HG02885 (cell line): Measurements from ENCODE around the gene RPLP2.

Experiments used
- ATAC-seq: cut with Tn5 transposase; IDR thresholded peaks from one replicate; pipeline ENCODE4 v1.9.1; 2021; ENCODE audit warnings: mild to moderate bottlenecking; ENCODE audit not compliant: unreplicated experiment, poor library complexity

Gene RPLP2

DNA sequence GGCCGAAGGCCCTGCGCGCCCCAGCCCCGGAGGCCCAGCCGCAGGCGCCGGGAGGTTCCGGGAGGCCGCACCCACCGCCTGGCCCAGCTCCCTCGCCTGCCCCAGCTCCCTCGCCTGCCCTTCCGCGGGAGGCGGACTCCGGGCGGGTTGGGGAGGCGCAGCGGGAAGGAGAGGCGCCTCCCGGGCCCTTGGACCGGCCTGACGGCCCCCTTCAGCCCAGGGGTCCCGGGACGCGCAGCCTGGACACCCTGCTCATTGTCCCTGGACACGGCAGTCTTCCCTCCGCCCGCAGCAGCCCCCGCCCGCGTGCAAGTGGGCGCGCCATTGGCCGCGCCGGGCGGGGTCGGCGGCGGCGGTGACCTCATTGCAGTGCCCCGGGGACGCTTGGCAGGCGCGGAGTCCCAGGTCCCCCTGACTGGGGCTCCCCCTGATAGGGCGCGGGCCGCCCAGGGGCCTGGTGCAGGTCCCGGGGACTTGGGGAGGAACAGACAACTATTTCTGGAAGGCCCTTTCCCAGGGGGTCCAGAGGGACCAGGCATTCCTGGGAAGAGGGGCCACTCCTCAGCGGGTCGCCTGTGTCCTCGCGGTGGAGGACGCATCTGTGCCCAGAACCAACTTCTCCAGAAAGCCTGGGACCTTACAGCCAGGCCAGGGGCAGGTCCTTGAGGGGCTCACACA lies 23.5 kb downstream of the RPLP2 start:
- peak; percentile 37 for ATAC-seq

DNA sequence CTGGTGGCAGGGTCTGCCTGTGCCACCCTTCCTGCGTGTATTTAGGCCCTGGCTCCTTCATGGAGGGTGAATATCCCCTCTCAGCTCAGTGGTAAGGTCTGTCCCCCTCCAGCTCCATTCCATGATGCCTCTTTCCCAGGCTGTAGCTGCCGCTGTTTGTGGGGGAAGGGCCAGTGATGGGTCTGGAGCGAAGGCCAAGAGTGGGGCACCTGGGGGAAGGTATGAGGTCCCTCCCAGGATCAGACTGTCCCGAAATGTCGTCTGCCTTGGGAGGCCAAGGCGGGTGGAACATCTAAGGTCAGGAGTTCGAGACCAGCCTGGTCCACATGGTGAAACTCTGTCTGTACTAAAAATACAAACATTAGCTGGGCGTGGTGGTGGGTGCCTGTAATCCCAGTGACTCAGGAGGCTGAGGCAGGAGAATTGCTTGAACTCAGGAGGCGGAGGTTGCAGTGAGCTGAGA lies 24.1 kb downstream of the RPLP2 start:
- ATAC-seq, result no peak

DNA sequence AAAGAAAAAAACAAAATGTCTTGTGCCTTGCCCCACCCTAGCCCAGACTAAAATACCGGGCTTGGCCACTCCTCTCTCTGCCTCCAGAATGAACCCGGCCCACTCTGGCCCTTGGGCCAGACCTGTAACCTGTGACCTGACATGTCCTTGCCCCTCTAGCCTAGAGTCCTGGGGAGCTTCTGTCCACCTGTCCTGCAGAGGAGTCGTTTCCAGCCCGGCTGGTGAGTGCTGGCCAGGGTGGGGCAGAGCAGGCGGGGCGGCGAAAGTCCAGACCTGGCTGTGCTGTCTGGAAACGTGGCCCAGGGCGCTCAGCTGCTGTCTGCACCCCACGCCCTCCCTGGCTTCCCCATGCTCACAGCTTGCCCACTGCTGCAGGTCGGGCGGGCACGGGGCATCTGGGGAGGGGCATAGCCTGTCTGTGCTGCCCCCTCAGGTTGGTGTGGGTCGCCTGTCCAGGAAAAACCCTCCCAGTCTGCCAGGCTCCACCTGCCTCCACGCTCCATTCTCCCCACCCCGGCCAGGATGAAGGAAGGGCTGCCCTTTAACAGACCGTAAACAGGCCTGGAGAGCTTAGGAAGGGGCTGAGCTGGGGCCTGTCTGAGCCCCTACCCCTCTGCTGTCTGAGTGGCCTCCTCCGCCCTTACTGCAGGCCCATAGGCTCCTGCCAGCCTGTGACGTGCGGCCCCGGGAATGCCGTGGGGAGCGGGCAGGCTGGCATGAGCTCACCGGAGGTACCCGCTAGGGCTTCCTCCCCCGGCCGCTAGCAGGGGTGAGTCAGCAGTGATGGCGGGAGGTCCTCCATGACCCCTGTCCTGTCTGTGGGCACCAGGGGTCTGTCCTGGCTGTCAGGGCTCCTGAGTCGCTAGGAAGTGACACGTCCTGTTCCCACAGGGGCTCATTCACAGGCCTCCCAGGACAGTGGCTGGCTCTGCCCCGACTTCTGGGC lies 24.9 kb downstream of the RPLP2 start:
- no peak for ATAC-seq

DNA sequence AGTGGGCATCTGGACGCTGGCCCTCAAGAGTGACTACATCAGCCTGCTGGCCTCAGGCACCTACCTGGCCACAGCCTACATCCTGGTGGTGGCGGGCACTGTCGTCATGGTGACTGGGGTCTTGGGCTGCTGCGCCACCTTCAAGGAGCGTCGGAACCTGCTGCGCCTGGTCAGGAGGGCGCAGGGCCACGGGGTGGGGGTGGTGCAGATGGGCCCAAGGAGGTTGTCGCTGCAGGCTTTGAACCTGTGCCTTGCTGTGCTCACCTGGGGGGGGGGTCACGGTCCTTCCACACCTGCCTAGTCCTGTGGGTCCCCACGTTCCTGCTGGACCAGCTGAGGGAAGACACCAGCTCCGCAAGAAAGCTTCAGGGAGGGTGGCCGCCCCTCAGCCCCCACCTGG lies 26.5 kb downstream of the RPLP2 start:
- no peak for ATAC-seq

DNA sequence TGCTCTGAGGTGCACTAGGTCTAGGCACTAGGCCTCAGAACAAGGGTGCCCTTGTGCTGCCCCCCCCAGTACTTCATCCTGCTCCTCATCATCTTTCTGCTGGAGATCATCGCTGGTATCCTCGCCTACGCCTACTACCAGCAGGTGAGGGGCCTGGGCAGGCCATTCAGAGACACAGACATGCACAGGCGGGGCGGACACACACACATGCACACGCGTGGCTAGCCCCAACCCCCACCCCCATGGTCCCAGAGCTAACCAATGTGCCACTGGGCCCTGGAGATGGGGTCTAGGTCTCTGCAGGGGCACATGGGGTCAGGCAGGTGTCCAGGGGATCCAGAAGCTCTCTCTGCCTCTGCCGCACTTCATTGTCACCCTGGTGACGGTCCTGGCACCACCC lies 26.9 kb downstream of the RPLP2 start:
- no peak for ATAC-seq

DNA sequence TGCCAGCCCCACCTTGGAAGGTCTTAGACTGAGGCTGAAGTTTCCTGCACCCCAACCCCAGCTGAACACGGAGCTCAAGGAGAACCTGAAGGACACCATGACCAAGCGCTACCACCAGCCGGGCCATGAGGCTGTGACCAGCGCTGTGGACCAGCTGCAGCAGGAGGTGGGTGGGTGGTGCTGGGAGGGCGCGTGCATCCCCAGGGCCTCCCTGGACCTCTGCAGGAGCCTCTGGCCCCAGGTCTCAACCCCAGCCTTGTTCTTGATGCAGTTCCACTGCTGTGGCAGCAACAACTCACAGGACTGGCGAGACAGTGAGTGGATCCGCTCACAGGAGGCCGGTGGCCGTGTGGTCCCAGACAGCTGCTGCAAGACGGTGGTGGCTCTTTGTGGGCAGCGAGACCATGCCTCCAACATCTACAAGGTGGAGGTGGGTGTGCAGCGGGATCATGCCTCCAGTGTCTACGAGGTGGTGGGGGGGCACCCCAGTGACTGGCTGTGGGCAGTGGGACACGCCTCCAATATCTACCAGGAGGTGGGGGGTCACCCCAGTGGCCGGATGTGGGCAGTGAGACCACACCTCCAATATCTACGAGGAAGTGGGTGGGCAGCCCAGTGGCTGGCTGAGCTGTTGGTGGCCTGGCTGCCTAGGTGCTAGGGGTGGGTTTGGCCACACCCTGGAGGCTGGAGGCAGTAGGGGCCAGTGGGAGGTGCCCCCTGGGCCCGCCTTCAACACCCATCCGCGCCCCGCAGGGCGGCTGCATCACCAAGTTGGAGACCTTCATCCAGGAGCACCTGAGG lies 27.6 kb downstream of the RPLP2 start:
- ATAC-seq, result no peak

DNA sequence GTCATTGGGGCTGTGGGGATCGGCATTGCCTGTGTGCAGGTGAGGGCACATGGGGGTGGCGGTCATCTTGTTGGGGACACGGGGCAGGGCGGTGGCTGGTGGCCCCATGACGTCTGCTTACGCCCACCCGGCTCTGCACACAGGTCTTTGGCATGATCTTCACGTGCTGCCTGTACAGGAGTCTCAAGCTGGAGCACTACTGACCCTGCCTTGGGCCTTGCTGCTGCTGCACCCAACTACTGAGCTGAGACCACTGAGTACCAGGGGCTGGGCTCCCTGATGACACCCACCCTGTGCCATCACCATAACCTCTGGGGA lies 28.2 kb downstream of the RPLP2 start:
- ATAC-seq, result no peak

DNA sequence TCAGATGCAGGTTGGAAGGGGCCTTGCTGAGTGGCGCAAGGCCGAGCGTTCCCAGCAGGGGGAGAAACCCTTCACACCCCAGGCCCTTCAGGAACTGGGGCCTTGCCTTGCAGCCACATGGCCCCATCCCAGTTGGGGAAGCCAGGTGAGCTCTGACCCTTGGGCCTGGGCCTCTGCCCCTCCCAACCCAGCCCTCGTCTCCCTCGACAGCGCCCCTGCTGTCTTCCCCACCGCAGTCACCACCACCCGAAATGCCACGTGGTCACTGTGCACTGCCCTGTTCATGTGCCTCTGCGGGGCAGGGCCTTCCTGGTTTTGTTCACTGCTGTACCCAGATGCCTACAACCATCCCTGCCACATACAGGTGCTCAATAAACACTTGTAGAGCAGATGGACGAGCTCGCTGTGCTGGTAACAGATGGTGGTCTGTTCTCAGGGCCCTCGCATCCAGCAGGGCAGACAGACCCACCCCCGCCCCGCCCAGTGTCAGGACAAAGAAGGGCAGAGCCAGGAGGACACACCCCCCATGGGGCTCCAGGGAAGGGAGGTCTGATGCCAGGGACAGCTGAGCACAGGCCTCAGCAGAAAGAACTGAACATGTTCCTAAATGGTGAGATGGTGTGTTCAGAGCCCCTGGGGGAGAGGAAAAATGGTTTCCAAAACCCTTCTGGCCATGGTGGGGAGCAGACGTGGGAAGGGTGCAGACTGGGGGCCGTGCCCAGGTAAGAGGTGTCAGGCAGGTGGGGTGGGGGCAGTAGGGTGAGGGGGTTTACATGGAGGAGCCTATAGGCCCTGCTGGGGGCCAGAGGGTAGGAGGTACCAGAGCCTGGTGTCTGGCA lies 28.9 kb downstream of the RPLP2 start:
- no peak for ATAC-seq

DNA sequence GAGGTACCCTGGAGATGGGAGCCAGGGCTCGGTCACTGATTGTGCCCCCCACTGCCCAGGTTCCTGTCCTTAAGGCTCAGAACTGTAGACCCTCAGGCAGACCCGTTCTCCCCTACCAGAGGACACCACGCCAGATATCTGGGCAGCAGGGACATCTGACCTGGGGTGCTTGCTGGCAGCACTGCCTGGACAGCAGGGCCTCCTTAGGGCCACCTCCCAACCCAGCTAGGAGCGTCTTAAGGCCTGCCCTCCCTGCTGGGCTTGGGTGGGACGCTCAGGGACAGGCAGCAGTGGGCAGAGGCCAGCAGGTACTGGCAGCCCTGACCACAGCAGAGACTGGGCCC lies 29.5 kb downstream of the RPLP2 start:
- ATAC-seq, result no peak

DNA sequence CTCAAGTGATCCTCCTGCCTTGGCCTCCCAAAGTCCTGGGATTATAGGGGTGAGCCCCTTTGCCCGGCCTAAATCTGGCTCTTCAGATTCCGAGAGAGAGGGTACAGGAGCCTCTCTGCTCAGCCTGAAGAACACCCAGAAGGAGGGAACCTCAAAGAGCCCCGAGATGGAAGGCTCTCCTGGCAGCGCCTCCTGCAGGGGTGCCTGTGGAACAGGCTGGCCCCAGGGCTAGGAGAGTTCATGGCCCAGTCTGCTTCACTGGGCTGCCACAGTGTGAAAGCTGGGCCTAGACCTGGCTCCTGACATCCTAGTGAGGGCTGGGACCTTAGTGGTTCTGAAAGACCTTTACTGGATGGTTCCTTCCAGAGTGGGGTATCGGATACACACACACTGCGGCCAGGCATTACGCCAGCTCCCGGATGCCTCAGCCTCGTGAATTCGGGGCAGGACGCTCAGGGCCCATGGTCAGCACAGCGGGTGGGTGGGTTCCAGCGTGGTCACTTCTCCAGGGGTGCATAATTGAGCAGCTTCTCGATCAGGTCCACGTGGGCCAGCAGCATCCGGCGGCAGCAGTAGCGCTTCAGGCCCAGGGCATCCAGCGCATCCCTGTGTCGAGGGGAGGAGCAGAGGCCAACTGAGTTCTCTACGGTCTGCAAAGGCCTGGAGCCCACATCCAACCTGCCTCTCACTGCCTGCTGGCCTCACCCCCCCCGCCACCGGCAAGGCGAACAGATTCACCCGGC lies 30.3 kb downstream of the RPLP2 start:
- ATAC-seq, result no peak

DNA sequence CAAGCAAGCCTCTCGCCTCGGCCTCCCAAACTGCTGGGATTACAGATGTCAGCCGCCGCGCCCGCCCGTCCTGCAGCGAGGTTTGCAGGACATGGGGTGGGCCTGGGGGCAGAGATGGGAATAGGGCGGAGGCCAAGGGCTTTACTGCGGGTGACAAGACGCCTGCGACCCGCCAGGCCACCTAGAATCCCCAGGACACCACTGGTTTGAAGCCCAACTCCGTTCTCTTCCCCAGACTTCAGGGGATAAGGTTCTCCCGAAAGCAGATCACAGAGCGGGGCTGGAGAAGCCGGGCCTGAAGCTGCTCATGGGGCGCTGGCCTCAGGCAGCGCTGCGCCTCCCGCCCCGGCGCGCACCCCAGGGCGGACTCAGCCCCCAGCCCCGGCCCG lies 32.2 kb downstream of the RPLP2 start:
- ATAC-seq, result no peak

DNA sequence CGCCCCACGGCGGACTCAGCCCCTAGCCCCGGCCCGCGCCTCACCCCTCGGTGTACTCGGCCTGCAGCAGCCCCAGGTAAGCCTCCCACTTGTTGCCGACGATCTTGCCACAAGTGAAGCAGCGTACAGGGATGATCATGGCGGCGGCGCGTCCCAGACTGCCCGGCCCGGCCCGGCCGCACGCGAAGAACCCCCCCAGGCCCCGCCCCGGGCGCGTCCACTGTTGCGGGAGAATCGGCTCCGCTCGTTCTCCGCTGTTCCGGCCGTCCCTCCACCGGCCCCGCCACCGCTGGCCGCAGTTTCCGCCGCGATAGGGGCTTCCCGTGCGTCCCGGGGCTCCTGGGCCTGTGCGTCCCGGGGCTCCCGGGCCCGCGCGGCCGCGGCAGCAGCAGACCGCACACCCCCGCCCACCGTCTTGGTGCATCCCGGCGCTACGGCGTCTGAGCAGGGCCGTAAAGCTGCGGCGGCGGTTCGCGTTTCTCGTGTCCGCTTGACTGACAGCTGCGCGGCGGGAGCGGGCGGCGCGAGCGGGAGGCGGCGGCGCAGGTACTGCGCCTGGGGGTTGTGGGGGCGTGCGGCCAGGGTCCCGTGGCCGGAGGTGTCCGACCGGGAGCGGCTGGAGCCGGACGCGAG lies 32.7 kb downstream of the RPLP2 start, which contains the start of the genes POLR2L and TSPAN4:
POLR2L (minus strand) TSS at position 160 of the 633 bp plus-strand sequence; CDS start at position 139, 21 bp downstream.
TSPAN4 (plus strand) TSS at position 483 of the 633 bp plus-strand sequence. CDS start 7,453 bp downstream, outside the sequence.
- ATAC-seq, result peak; percentile 74

DNA sequence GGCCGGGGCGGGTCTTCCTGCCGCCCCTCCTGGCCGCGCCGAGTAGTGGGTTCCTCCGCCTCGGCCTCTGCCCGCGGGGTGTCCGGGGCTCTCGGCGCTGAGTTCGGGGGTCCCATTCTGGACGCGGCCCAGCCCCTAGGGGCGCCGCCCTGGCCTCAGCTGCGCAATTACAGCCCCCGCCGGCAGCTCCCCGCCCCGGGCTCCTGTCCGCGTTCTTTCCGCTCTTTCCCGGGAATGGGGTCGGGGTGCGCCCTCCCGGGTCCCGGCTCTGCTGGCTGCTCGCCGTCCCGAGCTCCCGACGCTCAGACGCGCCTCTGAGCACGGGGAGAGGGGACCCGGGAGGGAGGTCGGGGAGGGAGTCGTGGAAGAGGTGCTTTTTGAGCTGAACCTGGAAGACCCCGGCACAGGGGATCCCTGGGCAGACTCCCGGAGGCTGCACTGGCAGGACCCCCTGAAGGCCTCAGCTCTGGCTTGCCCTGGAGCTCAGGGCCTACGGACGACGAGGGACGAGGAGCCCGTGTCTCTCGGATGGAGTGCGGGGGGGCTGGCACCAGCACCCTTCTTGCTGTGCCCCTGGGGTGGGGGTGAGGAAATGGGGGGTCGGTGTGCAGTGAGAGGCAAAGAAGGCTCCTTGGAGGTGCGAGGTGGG lies 33.4 kb downstream of the RPLP2 start:
- ATAC-seq, result peak; percentile 10

DNA sequence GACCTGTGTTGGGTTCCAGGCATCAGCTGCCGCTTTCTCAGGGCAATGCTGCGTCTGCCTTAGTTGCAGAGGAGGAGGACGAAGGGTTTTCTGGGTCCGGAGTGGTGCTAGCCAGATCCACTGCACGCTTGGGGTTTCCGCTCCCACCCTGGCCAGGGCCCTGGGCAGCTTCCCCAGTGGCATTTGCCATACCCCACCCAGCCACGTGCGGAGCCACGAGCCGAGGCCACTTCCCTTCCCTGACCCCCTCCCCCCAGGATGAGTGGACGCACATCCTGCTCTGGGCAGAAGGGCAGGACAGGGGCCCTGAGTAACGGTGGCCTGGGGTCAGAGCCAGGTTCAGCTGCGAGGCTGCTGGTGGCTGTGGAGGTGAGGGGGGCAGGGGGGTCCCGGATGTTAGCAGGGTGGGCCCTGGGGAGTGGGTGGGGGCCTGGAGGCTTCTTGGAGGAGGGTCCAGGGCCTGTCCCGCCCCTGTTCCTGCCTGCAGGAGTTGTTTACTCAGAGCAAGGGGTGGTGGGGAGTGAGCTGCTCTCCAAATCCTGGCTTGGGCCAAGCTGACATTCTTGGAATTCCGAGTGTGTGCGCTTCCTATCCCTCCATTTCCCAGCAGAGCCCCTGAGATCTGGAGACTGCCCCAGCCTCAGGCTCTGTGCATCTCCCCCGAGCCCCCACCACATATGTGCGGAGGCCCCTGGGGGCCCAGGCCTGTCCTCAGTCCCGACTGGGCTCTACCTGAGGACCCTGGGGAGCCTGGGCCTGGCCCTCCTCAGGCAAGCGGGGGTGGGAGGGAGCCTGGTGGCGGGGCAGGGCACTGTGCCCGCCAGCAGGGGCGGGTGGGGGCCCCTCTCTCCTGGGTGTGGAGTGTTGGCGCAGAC lies 34.3 kb downstream of the RPLP2 start:
- no peak for ATAC-seq

DNA sequence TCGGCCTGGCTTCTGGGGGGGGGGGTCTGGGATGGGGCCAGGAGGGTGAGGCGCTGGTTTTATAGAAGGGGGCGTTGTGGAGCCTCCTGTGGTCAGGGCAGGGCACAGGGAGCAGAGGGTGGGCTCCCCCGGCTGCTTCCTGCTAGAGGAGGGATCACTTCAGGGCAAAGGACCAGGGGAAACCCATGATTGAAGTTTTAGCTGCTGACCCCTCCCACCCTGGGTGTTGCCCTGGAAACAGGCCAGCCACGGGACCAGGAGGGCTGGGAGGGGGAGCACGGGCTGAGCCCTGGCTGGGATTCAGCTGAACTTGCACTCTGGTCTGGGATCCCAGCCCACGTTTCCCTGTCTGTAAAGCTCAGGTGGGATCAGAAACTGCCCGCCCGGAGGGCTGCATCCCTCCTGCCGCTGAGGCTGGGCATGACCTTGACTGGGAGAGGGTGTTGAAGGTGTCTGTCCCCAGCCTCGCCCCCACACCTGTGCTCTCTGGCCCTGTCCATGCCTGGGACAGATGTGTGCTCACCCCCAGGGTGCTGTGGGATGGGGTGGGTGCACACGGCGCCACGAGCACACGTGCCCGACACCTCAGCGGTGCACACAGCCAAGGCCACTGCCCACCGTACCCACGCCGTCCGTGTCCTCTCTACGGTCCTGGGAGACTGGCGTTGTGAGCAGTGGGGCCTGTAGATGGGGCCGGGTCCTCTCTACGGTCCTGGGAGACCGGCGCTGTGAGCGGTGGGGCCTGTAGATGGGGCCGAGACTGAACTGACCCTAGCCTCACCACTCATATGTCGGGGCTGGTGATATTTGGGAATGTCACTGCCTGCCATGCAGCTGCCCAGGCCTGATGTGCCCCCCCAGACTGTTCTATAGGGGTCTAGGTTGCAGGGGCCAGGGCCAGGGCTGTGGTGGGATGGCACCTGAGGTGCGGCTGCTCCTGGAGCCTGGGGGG lies 35.2 kb downstream of the RPLP2 start:
- no peak for ATAC-seq

DNA sequence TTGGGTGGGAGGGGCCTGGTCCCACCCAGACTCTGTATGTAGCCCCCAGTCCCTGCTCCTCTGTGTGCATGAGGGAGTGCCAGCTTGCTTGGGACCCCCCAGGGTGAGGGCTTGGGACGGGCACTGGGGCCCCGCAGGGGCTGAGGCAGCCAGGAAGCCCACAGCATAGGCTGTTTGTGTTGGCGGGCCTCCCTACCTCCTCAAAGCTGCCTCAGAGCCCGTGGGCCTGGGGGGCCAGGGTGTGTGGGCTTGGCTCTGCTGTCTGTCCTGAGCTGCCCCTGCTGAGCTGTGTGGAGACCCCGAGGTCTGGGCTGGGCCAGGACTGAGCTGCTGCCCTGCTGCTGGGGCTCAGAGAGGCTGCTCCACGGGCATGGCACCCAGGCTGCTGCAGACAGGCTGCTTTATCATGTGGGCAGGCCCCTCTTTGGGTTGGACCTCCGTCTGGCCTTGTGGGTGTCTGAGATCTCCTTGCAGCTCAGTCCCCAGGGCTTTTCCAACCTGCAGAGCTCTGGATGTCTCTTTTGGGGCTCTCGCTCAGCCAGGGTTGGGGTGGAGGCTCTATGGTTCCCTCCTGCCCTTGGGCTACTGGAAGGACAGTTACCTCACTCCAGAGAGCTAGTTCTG lies 36.2 kb downstream of the RPLP2 start:
- ATAC-seq, result no peak
